ENCODE data around the gene CARMIL1. TPM values are rescaled to one million over a fixed set of nuclear protein-coding genes. Genes with fewer than 3 reads are reported as not detected.

Gene CARMIL1
- total and polyA plus RNA-seq, 8 donors, result 5.9 to 9.4 (median 7.8) TPM

DNA sequence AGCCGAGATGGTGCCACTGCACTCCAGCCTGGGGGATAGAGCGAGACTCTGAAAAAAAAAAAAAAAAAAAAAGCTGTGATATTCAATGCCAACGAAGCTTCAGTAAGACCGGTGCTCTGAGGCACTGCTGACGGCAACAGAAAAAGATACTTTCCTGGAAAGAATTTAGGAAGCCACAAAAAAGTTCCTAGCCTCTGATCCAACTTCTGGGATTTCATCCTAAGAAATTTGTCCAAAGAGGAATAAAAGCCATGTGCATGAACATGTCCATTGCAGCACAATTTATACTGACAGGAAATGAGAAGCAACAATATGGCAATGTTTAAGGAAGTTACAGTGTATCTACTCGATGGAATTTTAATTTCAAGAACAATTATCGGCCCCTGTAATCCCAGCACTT lies 24.5 kb upstream of the CARMIL1 start:
- TF ChIP-seq, protein P1, sequence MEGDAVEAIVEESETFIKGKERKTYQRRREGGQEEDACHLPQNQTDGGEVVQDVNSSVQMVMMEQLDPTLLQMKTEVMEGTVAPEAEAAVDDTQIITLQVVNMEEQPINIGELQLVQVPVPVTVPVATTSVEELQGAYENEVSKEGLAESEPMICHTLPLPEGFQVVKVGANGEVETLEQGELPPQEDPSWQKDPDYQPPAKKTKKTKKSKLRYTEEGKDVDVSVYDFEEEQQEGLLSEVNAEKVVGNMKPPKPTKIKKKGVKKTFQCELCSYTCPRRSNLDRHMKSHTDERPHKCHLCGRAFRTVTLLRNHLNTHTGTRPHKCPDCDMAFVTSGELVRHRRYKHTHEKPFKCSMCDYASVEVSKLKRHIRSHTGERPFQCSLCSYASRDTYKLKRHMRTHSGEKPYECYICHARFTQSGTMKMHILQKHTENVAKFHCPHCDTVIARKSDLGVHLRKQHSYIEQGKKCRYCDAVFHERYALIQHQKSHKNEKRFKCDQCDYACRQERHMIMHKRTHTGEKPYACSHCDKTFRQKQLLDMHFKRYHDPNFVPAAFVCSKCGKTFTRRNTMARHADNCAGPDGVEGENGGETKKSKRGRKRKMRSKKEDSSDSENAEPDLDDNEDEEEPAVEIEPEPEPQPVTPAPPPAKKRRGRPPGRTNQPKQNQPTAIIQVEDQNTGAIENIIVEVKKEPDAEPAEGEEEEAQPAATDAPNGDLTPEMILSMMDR (IDR thresholded peaks at IDR 0.05), result no peak
- Histone ChIP-seq H3K27me3 (peaks cover 0 to 6% (median 0%) of the 10 kb centered on the region in 4 donors), H3K9me3 (no peaks in the 10 kb centered on the region), H3K36me3 (no peaks in the 10 kb centered on the region), H3K4me3 (no peak overlapping the region), H3K4me1 (no peaks in the 10 kb centered on the region), H3K27ac (no peak overlapping the region)
- intact Hi-C loops (cut with DNase I), result no loop called here
- 90 to 94% methylated on average over 7 of the region's 7 CpGs for WGBS, 2 donors
- ATAC-seq (no peak), FAIRE-seq (no peak), DNase-seq (no peak)

- H3K9me3 ChIP-seq, result no peaks in the 10 kb centered on the region
- no peak for FAIRE-seq
- no peak overlapping the region for H3K4me3 ChIP-seq
- intact Hi-C loops (cut with DNase I), result no loop called here
- H3K4me1 ChIP-seq, result no peaks in the 10 kb centered on the region
- TF ChIP-seq, protein P1 (IDR thresholded peaks at IDR 0.05), result no peak
- no peak for ATAC-seq
- no peaks in the 10 kb centered on the region for H3K36me3 ChIP-seq
- DNase-seq, result no peak
- WGBS, 2 donors, result 76 to 85% methylated on average over 7 of the region's 7 CpGs
- peaks cover 0 to 6% (median 0%) of the 10 kb centered on the region in 4 donors for H3K27me3 ChIP-seq
- H3K27ac ChIP-seq, result no peak overlapping the region
These were observed 21.4 kb upstream of the CARMIL1 start for GRCh38 chr6:25257686-25258348.

DNA sequence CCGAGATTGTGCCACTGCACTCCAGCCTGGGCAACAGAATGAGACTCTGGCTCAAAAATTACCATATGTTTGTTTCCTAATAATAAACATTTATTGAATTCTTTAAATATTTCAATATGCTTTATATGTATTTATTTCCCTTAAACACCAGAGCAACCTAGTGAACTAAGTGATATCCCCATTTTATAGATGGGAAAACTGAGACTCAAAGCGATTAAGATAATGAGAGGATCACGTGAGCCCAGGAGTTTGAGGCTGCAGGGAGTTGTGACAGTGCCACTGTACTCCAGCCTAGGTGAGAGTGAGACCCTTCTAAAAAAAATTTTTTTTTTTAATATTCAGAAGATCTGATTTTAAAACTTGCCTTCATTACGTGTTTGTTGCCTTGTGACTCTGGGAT lies 19.4 kb upstream of the CARMIL1 start:
- Histone ChIP-seq H3K4me1 (no peaks in the 10 kb centered on the region), H3K27ac (no peak overlapping the region), H3K36me3 (no peaks in the 10 kb centered on the region), H3K4me3 (no peak overlapping the region), H3K27me3 (peaks cover 0 to 6% (median 0%) of the 10 kb centered on the region in 4 donors), H3K9me3 (no peaks in the 10 kb centered on the region)
- TF ChIP-seq, protein P1 (IDR thresholded peaks at IDR 0.05), result no peak
- ATAC-seq (no peak), FAIRE-seq (no peak), DNase-seq (no peak)
- WGBS, 2 donors, result 92 to 95% methylated on average over 4 of the region's 4 CpGs
- intact Hi-C loops (cut with DNase I), result no loop called here

- FAIRE-seq, result no peak
- H3K27me3 ChIP-seq, result peaks cover 0 to 3% (median 0%) of the 10 kb centered on the region in 4 donors
- no peak for DNase-seq
- no peaks in the 10 kb centered on the region for H3K4me1 ChIP-seq
- TF ChIP-seq, protein P1 (IDR thresholded peaks at IDR 0.05), result no peak
- no peak for ATAC-seq
- no peaks in the 10 kb centered on the region for H3K36me3 ChIP-seq
- 48 to 67% methylated on average over 2 of the region's 2 CpGs for WGBS, 2 donors
- no peak overlapping the region for H3K4me3 ChIP-seq
- H3K27ac ChIP-seq, result no peak overlapping the region
- intact Hi-C loops (cut with DNase I), result no loop called here
- no peaks in the 10 kb centered on the region for H3K9me3 ChIP-seq
These were observed 15.5 kb upstream of the CARMIL1 start for GRCh38 chr6:25263657-25264056.

DNA sequence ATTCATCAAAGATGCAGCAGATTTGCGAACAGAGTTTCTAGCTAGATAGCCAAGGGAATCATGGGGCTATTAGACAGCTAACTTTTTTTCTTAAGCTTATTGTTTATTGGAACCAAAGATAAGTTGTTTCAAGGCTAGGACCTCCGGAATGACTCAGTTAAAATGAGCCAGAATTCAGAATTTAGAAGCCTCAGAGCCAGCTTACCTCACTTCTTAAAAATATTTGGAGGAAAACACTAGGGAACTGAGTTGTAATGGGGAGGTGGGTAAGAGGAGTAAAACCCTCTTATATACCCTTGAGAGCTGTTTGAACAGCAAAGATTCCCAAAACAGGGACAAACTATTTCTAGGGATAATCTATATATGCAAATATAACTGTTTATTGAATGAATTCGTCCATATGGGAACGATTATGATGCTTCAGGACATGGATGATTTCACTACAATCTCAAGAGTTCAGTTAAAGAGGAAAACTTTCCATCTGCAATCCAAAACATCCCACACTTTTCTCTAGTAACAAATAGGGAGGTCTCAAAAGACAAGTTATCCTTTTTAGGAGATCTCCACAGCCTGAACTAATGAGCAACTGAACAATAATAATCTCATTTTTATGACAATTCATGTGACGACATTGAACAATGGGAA lies 12.6 kb upstream of the CARMIL1 start:
- intact Hi-C loops (cut with DNase I), result loop anchor here in 1 of 3 donors (5.0 kb wide), 1 partner anchor 221 kb away; no protein-coding TSS in a partner anchor
- H3K4me3 ChIP-seq, result no peak overlapping the region
- H3K9me3 ChIP-seq, result no peaks in the 10 kb centered on the region
- DNase-seq, result no peak
- TF ChIP-seq, protein P1 (IDR thresholded peaks at IDR 0.05), result no peak
- H3K27ac ChIP-seq, result no peak overlapping the region
- no peaks in the 10 kb centered on the region for H3K27me3 ChIP-seq
- WGBS, 2 donors, result 49 to 50% methylated on average over 5 of the region's 5 CpGs
- no peak for ATAC-seq
- no peaks in the 10 kb centered on the region for H3K36me3 ChIP-seq
- no peaks in the 10 kb centered on the region for H3K4me1 ChIP-seq
- no peak for FAIRE-seq

Measured in pancreas (tissue), 10 donors.